Stimulated activated CD4-positive, alpha-beta T cell treated with anti-CD3 and anti-CD28 coated beads, Interleukin-12 subunit alpha, Interleukin-12 subunit beta, amount 100 ng/mL, for 4 hours (primary cell): Measurements from ENCODE around the gene CXCR5.

Experiments
- DNase-seq: peaks from one replicate; pipeline ENCODE4 v3.0.0-alpha.2; 2020

CXCR5 gene

DNA sequence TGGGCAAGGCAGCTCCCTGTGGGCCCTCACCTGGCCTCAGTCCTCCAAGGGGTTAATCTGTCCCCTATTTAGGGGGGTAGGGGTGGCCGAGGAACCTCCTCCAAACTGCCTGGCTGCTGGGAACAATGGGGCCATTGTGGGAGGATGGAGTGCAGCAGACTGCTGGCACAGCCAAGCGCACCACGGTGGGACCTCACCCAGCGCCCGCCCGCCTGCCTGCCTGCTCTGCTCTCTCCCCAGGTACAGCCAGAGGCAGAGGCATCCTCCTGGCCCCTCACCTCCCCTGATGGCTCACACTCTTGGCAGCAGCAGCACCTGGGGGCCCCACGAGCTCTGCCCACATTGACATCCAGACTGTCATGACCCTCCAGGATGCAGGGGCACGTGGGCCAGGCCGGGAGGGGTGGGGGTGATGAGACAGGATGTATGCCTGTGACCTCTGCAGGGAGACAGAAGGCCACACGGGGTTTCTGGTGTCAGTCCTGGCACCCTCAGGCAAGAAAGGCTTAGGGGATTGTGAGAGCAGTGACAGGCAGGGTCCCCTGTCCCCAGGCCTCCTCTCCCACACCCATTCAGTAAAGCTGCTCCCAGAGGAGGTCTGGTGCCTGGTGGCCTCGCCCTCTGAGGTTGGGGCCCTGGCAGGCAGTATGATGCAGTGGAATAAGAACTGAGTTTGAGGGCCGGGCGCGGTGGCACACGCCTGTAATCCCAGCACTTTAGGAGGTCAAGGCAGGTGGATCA, 30.7 kb downstream of the CXCR5 start:
- DNase-seq, result peak; percentile 54

DNA sequence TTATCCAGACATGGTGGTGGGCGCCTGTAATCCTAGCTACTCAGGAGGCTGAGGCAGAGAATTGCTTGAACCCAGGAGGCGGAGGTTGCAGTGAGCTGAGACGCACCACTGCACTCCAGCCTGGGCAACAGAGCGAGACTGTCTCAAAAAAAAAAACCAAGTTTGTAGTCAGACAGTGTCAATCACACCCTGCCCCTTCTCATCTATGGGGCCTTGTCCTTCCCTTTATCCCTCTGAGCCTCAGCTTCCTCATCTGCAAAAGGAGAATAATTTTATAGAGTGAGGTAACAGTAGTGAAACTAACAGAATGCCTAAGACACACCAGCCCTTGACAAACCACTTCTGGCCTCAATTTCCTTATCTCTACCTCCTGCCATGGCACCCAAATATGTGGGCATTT, 31.3 kb downstream of the CXCR5 start:
- DNase-seq, result no peak

DNA sequence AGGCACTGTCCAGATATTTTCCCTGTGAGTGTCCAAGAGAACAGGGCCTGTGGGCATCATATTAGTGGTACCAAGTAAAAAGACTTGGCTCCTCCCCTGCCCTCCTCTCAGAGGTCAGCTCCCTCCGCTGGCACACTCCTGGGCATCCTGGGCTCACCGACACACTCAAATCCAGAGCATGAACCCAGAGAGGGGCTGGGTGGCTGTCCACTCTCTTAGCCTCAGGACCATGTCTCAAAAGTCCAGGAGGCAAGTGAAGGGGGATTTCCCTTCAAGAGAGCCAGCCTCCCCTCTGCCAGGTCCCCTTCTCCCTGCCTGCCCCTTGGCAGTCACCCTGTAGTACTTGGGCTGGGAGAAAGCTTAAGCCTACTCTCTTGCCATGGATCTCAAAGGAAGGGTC, 31.7 kb downstream of the CXCR5 start:
- DNase-seq, result no peak

DNA sequence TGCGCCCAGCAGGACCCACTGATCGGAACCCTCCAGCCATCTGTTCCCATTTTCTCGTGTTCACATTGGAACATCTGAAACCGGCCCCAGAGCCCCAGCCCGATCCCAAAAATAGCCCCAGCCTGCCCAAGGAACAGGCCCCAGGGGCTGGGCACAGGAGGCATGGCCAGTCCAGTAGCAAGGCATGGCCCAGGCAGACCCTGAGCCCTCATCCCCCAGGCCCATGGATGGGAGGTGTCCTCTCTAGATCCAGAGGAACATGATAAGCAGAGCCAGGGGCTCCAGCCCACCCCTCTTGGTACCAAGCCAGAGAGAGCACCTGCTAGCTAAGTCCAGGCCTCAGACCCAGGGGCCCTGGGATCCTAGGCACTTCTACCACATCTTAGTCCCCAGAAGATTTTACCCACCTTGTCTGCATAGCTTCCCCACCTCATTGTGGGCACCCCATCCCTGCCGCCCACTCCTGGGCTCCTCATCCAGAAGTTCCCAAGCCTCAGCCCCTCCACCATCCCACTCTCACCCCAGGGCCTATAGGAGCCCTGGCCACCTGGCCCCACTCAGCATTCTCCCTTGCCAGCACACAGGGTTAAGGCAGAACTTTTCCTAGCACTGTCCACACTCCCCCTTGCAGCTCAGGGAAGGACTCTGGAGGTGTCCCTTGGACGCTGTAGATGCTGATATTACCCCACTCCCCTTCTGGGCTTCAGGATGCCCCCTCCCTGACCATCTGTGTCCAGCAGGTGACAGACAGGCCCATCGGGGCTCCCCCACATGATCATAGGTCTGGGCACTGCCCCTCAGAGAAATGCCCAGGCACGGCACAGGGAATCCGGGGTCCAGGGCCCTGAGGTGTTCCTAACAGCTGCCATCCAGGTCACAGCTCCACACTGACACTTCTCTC, 32.5 kb downstream of the CXCR5 start:
- DNase-seq, result no peak

DNA sequence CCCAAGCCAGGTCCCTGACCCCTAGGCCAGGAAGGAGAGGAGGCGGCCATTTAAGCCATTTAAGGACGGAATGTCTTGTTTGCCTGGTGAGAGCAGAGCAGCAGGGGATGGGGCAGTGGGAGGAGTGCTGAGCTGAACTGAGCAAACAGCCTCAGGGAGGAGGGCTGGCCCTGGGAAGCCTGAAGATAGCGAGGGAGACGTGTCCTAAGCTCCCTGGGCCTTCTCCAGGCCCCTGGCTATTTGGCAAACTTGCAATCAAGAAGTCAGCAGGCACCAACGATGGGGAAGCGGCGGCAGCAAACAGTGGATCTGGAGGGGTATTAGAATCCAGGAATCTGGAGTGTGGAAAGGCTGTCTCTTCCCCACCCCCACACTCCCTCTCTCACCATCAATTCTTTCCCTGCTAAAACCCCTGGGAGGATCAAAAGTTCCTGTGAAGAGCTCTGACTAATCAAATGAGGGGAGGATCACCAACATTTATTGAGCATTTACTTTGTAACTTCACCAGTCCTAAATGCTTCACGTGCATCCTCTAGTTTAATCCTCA, 33.2 kb downstream of the CXCR5 start:
- no peak for DNase-seq

GRCh38 chr11:118917481-118918127, 33.9 kb downstream of the CXCR5 start:
- no peak for DNase-seq

DNA sequence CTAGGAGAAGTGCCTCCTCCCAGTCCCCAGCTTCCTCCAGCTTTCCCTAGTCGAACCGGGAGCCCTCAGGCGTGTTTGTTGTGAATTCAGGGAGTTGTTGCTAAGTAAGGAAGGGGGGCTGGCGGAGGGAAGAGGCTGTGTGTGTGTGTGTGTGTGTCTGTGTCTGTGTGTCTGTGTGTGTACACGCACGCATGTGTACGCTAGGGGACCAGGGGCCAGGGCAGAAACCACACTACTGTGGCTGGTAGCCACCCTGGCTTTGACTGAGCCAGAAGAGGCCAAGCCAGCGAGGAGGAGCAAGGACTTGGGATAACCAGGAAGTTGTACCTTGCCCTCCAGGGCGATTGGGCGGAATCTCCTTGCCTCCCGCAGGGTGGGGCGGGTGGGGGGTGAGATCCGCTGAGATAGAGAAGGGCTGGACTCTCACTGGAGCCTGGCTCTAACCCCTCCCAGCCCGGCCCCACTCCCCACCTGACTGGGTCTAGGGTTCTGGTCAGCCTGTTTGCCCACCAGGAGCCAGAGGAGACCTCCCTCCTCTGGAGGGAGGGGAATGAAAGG, 34.5 kb downstream of the CXCR5 start:
- no peak for DNase-seq

DNA sequence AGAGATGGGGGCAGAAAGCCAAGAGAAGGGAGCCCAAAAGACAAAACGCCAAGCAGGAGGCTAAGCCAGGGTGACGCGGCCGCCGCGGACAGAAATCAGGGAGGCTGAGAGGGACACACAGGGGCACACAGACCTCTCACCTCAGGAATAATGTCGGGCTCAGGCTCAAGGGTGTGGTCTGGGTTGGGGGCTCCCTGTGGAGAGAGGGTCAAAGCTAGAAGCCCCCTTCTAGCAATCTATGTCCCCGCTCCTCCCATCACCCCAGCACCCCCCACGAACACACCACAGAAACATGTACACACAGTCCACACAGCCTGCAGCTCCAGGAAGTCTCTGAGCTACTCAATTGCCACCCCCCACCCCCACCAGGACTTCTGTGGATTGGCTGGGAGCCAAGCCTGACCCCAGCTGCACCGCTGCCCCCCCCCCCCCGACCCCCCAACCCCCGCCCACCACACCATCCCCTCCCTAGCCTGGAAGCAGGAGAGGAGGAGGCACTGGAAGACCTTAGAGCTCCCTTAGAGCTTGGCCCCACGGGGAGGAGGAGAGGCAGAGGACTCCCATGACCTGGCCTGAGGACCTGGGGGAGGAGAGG, 35.1 kb downstream of the CXCR5 start:
- no peak for DNase-seq

- no peak for DNase-seq
Measured at GRCh38 chr11:118921121-118921928, 37.6 kb downstream of the CXCR5 start.

DNA sequence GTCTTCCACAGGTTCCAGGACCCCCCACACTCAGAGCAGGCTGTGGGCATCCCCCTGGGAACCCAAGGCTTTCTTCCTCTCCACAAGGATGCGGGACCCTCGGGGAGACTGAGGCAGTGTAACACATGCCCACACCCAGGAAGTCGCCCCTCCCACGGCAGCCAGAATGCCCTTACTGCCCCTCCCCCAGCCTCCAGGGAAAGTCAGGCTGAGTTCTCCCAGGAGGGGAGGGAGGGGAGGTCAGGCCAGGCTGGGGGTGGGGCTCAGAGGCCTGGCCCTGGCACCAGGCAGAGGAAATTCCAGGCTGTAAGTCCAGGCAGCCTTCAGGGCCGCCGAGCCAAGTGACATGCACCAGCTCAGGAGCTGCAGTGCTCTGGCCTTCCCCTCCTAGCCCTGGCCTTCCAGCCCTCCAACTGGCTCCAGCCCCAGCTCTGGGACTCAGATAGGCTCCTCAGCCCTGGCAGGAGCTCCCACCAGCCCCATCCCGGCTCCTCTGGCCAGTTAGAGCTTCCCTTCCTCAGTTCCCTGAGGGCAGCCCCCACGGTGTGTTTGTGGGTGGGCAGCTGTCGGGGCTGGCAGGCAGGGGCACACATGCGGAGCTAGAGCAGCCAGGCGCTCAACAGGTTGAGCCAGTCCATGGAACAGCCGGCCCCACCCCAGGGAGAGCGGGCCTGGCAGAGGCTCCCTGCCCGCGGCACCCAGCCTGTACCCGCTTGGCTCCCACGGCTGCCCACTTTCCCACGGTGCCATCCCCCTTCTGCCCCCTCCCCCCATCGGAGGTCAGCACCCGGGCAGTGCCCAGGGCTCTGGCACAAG, 38.4 kb downstream of the CXCR5 start:
- no peak for DNase-seq

GRCh38 chr11:118922745-118923627, 39.3 kb downstream of the CXCR5 start:
- no peak for DNase-seq

DNA sequence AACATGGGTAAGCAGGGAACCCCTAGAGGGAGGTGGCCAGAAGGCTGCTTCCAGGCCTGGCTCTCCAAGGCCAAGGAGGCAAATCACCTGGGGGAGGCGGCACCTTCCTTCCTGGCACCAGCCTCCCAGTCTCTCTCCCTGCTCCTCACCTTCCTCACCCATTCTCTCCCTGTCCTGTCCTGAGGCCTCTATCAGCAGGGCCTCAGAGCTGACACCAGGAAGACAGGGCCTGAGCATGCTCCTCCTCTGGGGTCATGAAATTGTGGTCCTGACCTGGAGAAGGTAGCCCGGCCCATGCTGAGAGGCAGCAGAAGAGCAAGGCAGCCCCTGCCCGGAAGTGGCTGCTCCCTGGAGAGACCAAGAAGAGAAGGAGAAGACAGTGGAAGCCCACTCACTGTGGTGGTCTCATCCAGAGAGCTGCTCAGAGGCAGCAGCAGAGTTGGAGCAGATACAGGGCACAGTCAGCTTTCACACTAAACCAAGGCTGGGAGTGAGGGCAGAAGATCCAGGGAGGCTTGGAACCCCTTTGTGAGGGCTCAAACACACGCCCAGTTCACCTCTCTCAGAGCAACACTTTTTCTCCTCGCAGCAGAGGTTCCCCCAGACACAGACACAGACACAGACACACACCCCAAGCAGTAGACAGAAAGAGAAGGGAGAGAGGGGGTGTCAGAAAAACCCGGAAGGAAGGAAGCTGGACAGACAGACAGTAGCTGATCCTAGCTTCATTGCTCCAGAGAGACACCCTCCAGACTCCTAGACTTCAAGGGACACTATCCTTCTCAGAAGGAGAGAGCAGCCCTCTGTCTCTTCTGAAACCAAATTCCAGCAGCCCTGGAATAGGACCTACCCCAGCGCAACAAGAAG, 40.3 kb downstream of the CXCR5 start:
- no peak for DNase-seq

DNA sequence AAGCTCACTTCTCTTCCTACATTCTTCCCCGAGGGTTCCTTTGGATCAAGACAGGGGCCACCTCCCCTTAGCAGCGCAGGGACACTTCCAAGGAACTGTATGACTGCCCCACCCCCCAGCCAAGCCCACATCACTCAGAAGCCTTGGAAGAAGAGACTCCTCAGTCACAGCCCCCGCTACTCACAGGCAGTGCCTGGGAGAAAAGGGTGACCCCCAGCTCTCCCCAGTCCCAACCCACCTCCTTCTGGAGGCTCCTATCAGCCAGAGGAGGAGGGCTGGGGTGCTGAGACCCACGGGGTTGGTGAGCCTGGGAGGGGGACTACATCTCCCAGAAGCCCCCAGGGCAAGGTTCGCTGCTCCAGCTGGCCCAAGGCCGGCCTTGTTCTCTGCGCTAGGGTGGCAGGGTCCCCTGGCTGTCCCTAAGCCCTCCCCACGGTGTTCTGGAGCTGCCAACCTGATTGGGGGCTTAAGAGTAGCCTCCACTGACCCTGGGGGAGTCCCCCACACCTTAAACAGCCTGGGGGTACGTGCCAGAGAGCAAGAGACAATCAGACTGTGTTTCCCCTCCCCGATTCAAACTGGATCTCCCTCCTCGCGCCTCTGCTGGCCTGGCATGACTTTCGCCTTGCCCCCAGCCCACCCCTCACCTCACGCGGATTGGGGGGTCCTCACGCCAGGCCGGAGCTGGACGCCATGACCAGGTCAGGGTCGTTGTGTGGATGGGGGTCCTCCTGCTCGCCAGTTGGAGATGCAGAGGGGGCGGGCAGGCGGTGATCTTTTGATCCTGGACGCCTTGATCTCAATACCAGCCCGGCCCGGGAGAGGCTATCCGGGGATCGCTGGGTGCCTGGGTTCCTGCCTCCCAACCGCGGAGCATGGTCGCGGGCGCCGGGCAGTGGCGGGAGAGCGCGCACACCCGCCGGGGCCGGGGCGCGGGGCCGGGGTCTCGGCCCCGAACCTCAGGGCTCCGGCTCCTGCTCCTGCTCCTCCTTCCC, 41.2 kb downstream of the CXCR5 start:
- no peak for DNase-seq

DNA sequence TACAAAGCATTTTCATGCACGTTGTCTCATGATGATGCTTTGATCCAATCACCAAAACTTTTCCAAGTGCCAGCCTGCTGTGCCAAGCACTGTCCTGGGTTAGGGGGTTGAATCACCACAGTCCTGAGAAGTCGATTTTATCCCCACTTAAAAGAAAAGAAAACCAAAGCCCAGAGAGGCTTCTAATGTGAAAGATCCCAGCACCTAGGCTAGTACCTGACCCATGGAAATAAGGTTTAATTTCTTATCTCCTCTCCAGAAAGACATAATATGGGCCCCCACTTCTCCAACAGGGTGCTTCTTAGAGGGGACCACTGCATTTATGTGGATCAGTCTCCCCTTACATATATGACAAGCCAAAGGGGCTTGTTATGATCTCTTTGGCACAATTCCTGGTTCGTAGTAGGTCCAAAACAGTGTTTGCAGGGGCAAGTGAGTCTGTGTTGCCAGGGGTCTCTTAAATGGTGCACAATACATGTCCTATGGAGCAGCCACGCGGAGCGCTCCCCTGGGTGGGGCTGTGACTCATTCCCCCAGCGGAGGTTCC, 43.9 kb downstream of the CXCR5 start:
- DNase-seq, result no peak

GRCh38 chr11:118928101-118928869, 44.6 kb downstream of the CXCR5 start:
- peak; percentile 89 for DNase-seq

- no peak for DNase-seq
Measured at GRCh38 chr11:118928870-118929500, 45.3 kb downstream of the CXCR5 start.
